ENCODE data around the gene CCDC157.

Gene CCDC157

DNA sequence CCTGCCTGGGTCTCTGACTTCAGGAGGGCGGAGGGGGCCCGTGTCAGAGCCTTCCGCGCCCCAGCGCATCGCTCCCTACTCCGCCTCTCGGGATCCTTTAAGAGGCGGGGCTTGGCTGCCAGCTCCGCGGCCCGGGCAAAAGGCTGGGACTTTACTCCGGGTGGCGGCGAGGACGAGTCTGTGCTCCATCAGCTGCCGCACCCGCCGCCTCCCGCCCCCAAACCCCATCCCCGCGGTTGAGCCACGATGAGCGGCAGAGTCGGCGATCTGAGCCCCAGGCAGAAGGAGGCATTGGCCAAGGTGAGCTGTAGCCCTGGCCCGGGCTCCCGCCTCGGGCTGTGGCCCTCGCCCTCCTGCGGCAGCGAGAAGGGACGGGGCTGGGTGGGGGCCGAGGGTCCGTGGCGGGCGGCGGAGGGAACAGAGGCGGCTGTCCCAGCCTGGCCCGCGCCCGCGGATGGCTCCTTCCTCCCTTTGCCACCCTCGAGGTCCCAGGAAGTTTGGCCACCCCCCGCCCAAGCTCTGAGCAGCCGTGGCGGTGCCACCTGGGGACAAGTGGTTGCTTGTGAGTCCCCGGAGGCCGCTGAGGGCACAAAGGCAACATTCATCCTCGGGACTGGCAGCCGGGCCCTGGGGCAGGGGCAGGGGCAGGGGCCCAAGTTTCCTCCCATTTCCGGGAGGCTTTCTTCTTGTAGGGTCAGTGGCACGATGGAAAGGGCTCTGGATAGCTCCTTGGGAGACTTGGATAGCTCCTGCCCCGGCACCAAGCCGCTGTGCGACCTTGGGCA lies 40.3 kb downstream of the CCDC157 start, which contains the start of gene SEC14L2:
Gene SEC14L2 (plus strand): TSS at position 148 of the 785 bp plus-strand sequence. CDS start 99 bp downstream, at position 247.
- TF ChIP-seq TAF1 (IDR thresholded peaks at IDR 0.05; ENCODE audit: borderline replicate concordance, insufficient read depth, low read length): no peak
- no peak for TF ChIP-seq SIN3A (IDR thresholded peaks at IDR 0.05; ENCODE audit: borderline replicate concordance, insufficient read depth, low read length)
- no peak for TF ChIP-seq REST (IDR thresholded peaks at IDR 0.05; ENCODE audit: insufficient read depth in 1 of 2, low read depth in 2 of 2, low read length in 2 of 2)
- peak; percentile 42; the same call in 1 of the 2 replicates for TF ChIP-seq POLR2AphosphoS5 (IDR thresholded peaks at IDR 0.05; ENCODE audit: low read depth, low read length)
- TF ChIP-seq FOXP2 (optimal IDR thresholded peaks at IDR 0.05; ENCODE audit: borderline replicate concordance, extremely low read depth, extremely low read length, insufficient read depth): no peak

DNA sequence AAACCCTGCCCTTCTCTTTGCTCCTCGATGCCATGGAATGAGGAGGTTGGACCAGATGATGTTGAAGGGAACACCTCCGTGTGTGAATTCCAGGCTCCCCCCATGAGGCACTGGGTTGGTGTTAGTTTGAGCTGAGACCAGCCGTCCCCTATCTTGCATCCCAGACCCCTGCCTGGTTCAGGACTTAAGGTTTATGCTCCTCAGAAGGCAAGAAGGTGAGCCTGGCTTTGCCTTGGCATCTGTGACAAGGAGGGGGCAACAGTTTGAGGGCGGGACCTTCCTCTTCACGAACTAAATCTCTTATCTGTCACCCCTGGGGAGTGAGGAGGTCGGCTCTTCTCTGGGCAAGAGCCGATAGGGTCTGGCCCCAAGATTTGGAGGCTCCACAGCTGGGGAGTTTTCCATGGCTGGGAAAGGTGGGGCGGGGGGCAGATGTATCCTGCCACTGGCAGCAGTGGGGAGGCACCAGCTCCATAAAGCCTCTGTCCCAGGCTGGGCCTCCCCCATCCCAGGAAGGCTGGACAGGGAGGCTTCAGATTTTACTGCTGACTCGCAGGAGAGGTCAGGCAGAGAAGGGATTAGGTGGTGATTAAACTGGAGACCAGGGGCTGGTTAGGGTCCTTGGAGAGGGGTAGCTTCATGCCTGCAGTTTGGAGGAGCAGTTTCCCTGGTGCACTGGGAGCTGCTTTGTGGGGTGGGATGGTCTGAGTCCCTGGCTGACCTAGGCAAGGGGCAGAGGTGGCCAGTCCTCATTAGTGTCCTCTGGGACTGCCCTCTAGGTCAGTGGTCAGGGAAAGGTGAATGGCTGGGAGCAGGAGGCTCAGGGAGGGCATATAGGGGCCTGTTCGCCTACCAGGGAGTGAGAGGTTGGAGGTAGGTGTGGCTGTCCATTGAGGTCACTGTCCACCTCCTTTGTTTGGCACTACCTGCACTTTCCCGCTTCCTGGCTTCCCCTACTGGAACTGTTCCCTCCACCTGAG lies 41.1 kb downstream of the CCDC157 start:
- no peak for TF ChIP-seq FOXP2 (optimal IDR thresholded peaks at IDR 0.05; ENCODE audit: borderline replicate concordance, extremely low read depth, extremely low read length, insufficient read depth)
- no peak for TF ChIP-seq REST (IDR thresholded peaks at IDR 0.05; ENCODE audit: insufficient read depth in 1 of 2, low read depth in 2 of 2, low read length in 2 of 2)
- no peak for TF ChIP-seq SIN3A (IDR thresholded peaks at IDR 0.05; ENCODE audit: borderline replicate concordance, insufficient read depth, low read length)
- TF ChIP-seq POLR2AphosphoS5 (IDR thresholded peaks at IDR 0.05; ENCODE audit: low read depth, low read length): no peak
- no peak for TF ChIP-seq TAF1 (IDR thresholded peaks at IDR 0.05; ENCODE audit: borderline replicate concordance, insufficient read depth, low read length)

GRCh38 chr22:30398685-30399680 lies 42.2 kb downstream of the CCDC157 start:
- TF ChIP-seq FOXP2 (optimal IDR thresholded peaks at IDR 0.05; ENCODE audit: borderline replicate concordance, extremely low read depth, extremely low read length, insufficient read depth): no peak
- TF ChIP-seq SIN3A (IDR thresholded peaks at IDR 0.05; ENCODE audit: borderline replicate concordance, insufficient read depth, low read length): no peak
- TF ChIP-seq TAF1 (IDR thresholded peaks at IDR 0.05; ENCODE audit: borderline replicate concordance, insufficient read depth, low read length): no peak
- TF ChIP-seq REST (IDR thresholded peaks at IDR 0.05; ENCODE audit: insufficient read depth in 1 of 2, low read depth in 2 of 2, low read length in 2 of 2): no peak
- no peak for TF ChIP-seq POLR2AphosphoS5 (IDR thresholded peaks at IDR 0.05; ENCODE audit: low read depth, low read length)

DNA sequence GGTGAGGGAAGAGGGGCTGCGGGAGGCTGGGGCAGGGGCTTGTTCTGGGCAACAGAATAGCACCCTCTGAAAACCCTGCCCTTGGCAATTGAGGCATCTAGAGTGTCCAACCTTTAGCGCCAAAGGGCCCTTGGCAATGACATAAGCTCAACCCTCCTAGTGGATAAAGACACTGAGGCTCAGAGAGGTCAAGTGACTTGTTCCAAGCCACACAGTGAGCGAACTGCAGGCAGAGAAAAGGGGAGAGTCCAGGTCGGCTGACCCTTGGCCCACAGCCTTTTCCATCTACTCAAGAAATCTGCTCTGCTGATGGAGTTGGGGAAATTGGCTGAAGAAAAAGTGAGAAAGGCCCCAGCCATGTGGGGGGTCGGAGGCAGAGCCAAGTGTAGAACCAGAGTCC lies 42.9 kb downstream of the CCDC157 start:
- TF ChIP-seq TAF1 (IDR thresholded peaks at IDR 0.05; ENCODE audit: borderline replicate concordance, insufficient read depth, low read length): no peak
- no peak for TF ChIP-seq POLR2AphosphoS5 (IDR thresholded peaks at IDR 0.05; ENCODE audit: low read depth, low read length)
- TF ChIP-seq SIN3A (IDR thresholded peaks at IDR 0.05; ENCODE audit: borderline replicate concordance, insufficient read depth, low read length): no peak

All from PFSK-1 (cell line).